ENCODE results near the gene SMAD2.

Gene SMAD2

DNA sequence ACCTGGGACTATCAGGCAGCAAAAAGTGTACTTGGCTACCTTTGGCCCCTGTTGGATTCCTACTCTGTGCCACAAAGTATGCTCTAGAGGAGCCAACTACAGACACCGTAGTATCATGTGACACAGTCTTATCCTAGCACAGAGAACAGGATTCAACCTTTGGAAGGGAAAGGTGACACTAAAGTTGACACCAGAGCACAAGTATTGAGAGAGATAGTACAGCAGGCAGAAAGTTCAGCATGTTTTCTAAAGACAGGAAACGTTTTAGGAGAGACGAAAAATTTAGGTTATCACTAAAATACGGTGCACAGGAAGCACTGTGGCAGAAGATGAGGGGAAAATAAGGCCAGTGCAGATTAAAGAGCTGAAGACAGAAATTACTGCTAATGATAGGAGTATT lies 18.6 kb downstream of the SMAD2 start:
- DNase-seq (ENCODE audit: extremely low spot score): no peak
- TF ChIP-seq TARDBP (IDR thresholded peaks at IDR 0.05) (no peak), FOXA1 (IDR thresholded peaks at IDR 0.05) (no peak), ZNF384 (IDR thresholded peaks at IDR 0.05) (no peak), ELF4 (IDR thresholded peaks at IDR 0.05) (no peak), SP1 (IDR thresholded peaks at IDR 0.05) (no peak), LEF1 (IDR thresholded peaks at IDR 0.05; ENCODE audit: borderline replicate concordance) (no peak), FOXK2 (IDR thresholded peaks at IDR 0.05) (no peak), ARNT (IDR thresholded peaks at IDR 0.05) (no peak), L3MBTL2 (conservative IDR thresholded peaks at IDR 0.05) (no peak), SUZ12 (IDR thresholded peaks at IDR 0.05) (no peak), BHLHE40 (IDR thresholded peaks at IDR 0.05; ENCODE audit: borderline replicate concordance) (no peak), HDGF (IDR thresholded peaks at IDR 0.05; ENCODE audit: borderline replicate concordance) (no peak), CTBP1 (IDR thresholded peaks at IDR 0.05; ENCODE audit: borderline replicate concordance) (no peak), NFRKB (IDR thresholded peaks at IDR 0.05) (no peak), FOXM1 (IDR thresholded peaks at IDR 0.05; ENCODE audit: borderline replicate concordance) (no peak)
- TF ChIP-seq, protein P1, sequence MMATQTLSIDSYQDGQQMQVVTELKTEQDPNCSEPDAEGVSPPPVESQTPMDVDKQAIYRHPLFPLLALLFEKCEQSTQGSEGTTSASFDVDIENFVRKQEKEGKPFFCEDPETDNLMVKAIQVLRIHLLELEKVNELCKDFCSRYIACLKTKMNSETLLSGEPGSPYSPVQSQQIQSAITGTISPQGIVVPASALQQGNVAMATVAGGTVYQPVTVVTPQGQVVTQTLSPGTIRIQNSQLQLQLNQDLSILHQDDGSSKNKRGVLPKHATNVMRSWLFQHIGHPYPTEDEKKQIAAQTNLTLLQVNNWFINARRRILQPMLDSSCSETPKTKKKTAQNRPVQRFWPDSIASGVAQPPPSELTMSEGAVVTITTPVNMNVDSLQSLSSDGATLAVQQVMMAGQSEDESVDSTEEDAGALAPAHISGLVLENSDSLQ (IDR thresholded peaks at IDR 0.05): no peak
- POLR2A ChIA-PET: no interaction called here
- CTCF ChIA-PET: no interaction called here

DNA sequence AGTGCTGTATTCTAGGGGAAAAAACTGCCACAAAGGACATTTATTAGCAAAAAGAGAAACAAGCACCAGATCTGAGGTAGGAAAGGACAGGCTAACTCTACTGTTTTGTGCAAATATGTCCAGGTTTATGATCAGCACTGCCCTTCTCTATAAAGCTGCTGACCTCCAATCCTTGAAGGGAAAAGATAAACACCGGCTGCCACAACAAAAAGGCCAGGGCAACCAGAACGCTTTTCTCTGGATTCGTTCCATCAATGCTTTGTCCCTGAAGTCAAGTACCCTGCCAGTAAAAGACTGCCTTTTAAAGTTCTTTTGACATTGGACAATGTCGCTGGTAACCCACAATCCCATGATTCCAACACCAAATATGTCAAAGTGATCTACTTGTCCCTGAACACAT lies 21.0 kb downstream of the SMAD2 start:
- TF ChIP-seq NFRKB (IDR thresholded peaks at IDR 0.05) (no peak), CTBP1 (IDR thresholded peaks at IDR 0.05; ENCODE audit: borderline replicate concordance) (no peak), LEF1 (IDR thresholded peaks at IDR 0.05; ENCODE audit: borderline replicate concordance) (no peak), FOXA1 (IDR thresholded peaks at IDR 0.05) (no peak), BHLHE40 (IDR thresholded peaks at IDR 0.05; ENCODE audit: borderline replicate concordance) (no peak), ARNT (IDR thresholded peaks at IDR 0.05) (no peak), SP1 (IDR thresholded peaks at IDR 0.05) (no peak), SUZ12 (IDR thresholded peaks at IDR 0.05) (no peak)
- TF ChIP-seq, protein P1 (IDR thresholded peaks at IDR 0.05): no peak
- no peak for DNase-seq (ENCODE audit: extremely low spot score)
- CTCF ChIA-PET: no interaction called here
- POLR2A ChIA-PET: no interaction called here

DNA sequence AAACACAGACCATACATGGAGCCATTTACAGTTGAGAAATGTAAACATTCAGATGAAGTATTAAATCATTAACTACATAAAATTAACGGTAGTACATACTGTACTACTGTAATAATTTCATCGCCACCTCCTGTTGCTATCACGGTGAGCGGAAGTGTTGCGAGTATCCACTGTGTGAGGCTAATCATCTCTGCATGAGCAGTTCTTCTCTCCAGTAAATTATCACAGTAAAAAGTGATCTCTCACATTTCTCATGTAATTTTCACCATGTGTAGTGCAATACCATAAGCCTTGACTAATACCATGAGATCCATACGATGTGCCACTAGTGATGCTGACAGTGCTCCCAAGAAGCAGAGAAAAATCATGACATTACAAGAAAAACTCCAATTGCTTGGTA lies 21.9 kb downstream of the SMAD2 start:
- no peak for DNase-seq (ENCODE audit: extremely low spot score)
- POLR2A ChIA-PET: no interaction called here
- CTCF ChIA-PET: no interaction called here
- no peak for TF ChIP-seq CTBP1 (IDR thresholded peaks at IDR 0.05; ENCODE audit: borderline replicate concordance)
- TF ChIP-seq ZNF384 (IDR thresholded peaks at IDR 0.05): no peak
- TF ChIP-seq FOXM1 (IDR thresholded peaks at IDR 0.05; ENCODE audit: borderline replicate concordance): no peak
- no peak for TF ChIP-seq TARDBP (IDR thresholded peaks at IDR 0.05)
- no peak for TF ChIP-seq LEF1 (IDR thresholded peaks at IDR 0.05; ENCODE audit: borderline replicate concordance)
- TF ChIP-seq FOXA1 (IDR thresholded peaks at IDR 0.05): no peak
- TF ChIP-seq ELF4 (IDR thresholded peaks at IDR 0.05): no peak
- no peak for TF ChIP-seq HDGF (IDR thresholded peaks at IDR 0.05; ENCODE audit: borderline replicate concordance)
- TF ChIP-seq, protein P1 (IDR thresholded peaks at IDR 0.05): no peak
- no peak for TF ChIP-seq SP1 (IDR thresholded peaks at IDR 0.05)
- TF ChIP-seq NFRKB (IDR thresholded peaks at IDR 0.05): no peak
- no peak for TF ChIP-seq SUZ12 (IDR thresholded peaks at IDR 0.05)
- no peak for TF ChIP-seq FOXK2 (IDR thresholded peaks at IDR 0.05)
- TF ChIP-seq BHLHE40 (IDR thresholded peaks at IDR 0.05; ENCODE audit: borderline replicate concordance): no peak
- TF ChIP-seq ARNT (IDR thresholded peaks at IDR 0.05): no peak
- no peak for TF ChIP-seq L3MBTL2 (conservative IDR thresholded peaks at IDR 0.05)

DNA sequence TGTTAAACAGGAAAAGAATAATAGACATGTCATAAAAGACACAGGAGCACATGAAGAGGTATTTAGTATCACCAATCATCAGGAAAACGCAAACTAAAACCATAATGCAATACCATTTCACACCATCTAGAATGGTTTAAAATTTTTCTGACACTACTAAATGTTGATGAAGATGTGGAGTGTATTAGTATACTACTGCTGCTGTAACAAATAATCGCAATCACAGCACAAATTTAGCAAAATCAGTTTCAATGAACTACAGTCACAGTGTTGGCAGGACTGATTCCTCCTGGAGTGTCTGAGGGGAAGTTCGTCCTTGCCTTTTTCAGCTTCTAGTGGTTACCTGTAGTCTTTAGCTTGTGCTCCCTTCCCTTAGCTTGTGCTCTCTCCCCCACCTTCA lies 24.1 kb downstream of the SMAD2 start:
- DNase-seq (ENCODE audit: extremely low spot score): no peak
- TF ChIP-seq ARNT (IDR thresholded peaks at IDR 0.05) (no peak), SUZ12 (IDR thresholded peaks at IDR 0.05) (no peak), FOXA1 (IDR thresholded peaks at IDR 0.05) (no peak), NFRKB (IDR thresholded peaks at IDR 0.05) (no peak), TARDBP (IDR thresholded peaks at IDR 0.05) (no peak), FOXM1 (IDR thresholded peaks at IDR 0.05; ENCODE audit: borderline replicate concordance) (no peak), ZNF384 (IDR thresholded peaks at IDR 0.05) (no peak), CTBP1 (IDR thresholded peaks at IDR 0.05; ENCODE audit: borderline replicate concordance) (no peak), HDGF (IDR thresholded peaks at IDR 0.05; ENCODE audit: borderline replicate concordance) (no peak), ELF4 (IDR thresholded peaks at IDR 0.05) (no peak), FOXK2 (IDR thresholded peaks at IDR 0.05) (no peak), BHLHE40 (IDR thresholded peaks at IDR 0.05; ENCODE audit: borderline replicate concordance) (no peak), SP1 (IDR thresholded peaks at IDR 0.05) (no peak), L3MBTL2 (conservative IDR thresholded peaks at IDR 0.05) (no peak), LEF1 (IDR thresholded peaks at IDR 0.05; ENCODE audit: borderline replicate concordance) (no peak)
- TF ChIP-seq, protein P1 (IDR thresholded peaks at IDR 0.05): no peak
- ChIA-PET CTCF (no interaction called here), POLR2A (no interaction called here)

DNA sequence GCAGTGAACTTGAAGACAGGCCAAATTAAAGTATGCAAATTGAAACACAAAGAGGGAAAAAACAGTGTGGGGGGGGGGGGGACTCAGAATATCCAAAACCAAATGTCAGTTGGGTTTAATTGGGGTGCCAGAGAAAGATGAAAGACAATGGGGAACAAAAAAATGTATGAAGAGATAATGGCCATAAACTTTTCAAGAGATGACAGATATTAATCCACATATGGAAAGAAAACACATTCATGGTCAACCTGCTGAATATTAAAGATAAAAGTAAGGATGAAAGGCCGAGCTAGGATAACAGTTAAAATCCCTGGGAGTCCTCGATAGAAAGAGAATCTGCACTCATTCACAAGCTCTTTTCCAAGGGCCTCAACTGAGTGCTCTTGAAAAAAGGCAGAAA lies 26.6 kb downstream of the SMAD2 start:
- POLR2A ChIA-PET: no interaction called here
- TF ChIP-seq TARDBP (IDR thresholded peaks at IDR 0.05) (no peak), SUZ12 (IDR thresholded peaks at IDR 0.05) (no peak), L3MBTL2 (conservative IDR thresholded peaks at IDR 0.05) (no peak), HDGF (IDR thresholded peaks at IDR 0.05; ENCODE audit: borderline replicate concordance) (no peak), FOXK2 (IDR thresholded peaks at IDR 0.05) (no peak), FOXM1 (IDR thresholded peaks at IDR 0.05; ENCODE audit: borderline replicate concordance) (no peak)
- TF ChIP-seq, protein P1 (IDR thresholded peaks at IDR 0.05): no peak
- CTCF ChIA-PET: no interaction called here
- no peak for DNase-seq (ENCODE audit: extremely low spot score)

All from HEK293T (cell line).